SK-N-SH (cell line): Measurements from ENCODE around the gene OXSM. TPM values are rescaled to one million over a fixed set of nuclear protein-coding genes. Genes with fewer than 3 reads are reported as not detected.

Experiments used
- CTCF ChIA-PET: fragments of 300-600, 350-600 bp; formaldehyde crosslinking; extraction: SDS; loops from one replicate; lab custom pipeline; 2021; lab: Yijun Ruan, JAX
- POLR2A ChIA-PET: fragments of 350-600 bp; sonication (Branson Sonifier 250); formaldehyde crosslinking; extraction: SDS; loops from one replicate; lab custom pipeline; 2020; ENCODE audit warnings: antibody characterized with exemption, inconsistent platforms; lab: Yijun Ruan, JAX
- DNase-seq: peaks from one replicate; pipeline ENCODE4 v3.0.0; 2012
- H2AFZ ChIP-seq: fragments of 200-600 bp; sonication (generic); 2 replicates; pipeline ENCODE4 v1.8.1; 2016; ENCODE audit warnings: antibody characterized with exemption, mild to moderate bottlenecking, low read depth
- H3F3A ChIP-seq: fragments of 200-600 bp; sonication (generic); replicated peaks from 2 replicates; pipeline ENCODE3; 2016; ENCODE audit warnings: antibody characterized with exemption, mild to moderate bottlenecking; ENCODE audit not compliant: insufficient read depth
- H3K27ac ChIP-seq, 2 experiments: fragments of 200-500 bp in 1 of 2; fragments of 200-600 bp in 1 of 2; sonication (Bioruptor generic) in 1 of 2; sonication (generic), shearing (Covaris generic) in 1 of 2; 2 replicates each; pipeline versions ENCODE4 v1.5.1 to v1.6.1; 2014 to 2016; ENCODE audit warnings: low read depth in 2 of 2, inconsistent platforms in 1 of 2, low read length in 1 of 2, mild to moderate bottlenecking in 1 of 2, mixed read lengths in 1 of 2
- H3K27me3 ChIP-seq: fragments of 200-600 bp; sonication (generic), shearing (Covaris generic); 2 replicates; pipeline ENCODE4 v1.6.1; 2016; ENCODE audit warnings: mixed run types; ENCODE audit not compliant: insufficient read depth
- H3K36me3 ChIP-seq, 2 experiments: fragments of 200-500 bp in 1 of 2; fragments of 200-600 bp in 1 of 2; sonication (Bioruptor generic) in 1 of 2; sonication (generic) in 1 of 2; replicated peaks in 1 of 2; 2 replicates each; pipeline versions ENCODE3 to v1.5.1; 2014 to 2016; ENCODE audit warnings: low read length in 1 of 2, mild to moderate bottlenecking in 1 of 2; ENCODE audit not compliant: insufficient read depth in 2 of 2, control insufficient read depth in 1 of 2
- H3K4me1 ChIP-seq, 2 experiments: fragments of 200-500 bp in 1 of 2; fragments of 200-600 bp in 1 of 2; sonication (Bioruptor generic) in 1 of 2; sonication (generic), shearing (Covaris generic) in 1 of 2; 2 replicates each; pipeline versions ENCODE4 v1.5.1 to v1.6.1; 2014 to 2016; ENCODE audit warnings: low read depth in 1 of 2, low read length in 1 of 2, mixed run types in 1 of 2; ENCODE audit not compliant: insufficient read depth in 2 of 2, control insufficient read depth in 1 of 2
- H3K4me2 ChIP-seq: fragments of 200-600 bp; sonication (generic), shearing (Covaris generic); 2 replicates; pipeline ENCODE4 v1.6.1; 2017; ENCODE audit warnings: mixed run types
- H3K4me3 ChIP-seq, 2 experiments: fragments of 200-500 bp in 1 of 2; fragments of 200-600 bp in 1 of 2; sonication (Bioruptor generic) in 1 of 2; sonication (generic), shearing (Covaris generic) in 1 of 2; 2 replicates each; pipeline versions ENCODE4 v1.5.1 to v1.8.1; 2014 to 2016; ENCODE audit warnings: low read depth in 2 of 2, inconsistent platforms in 1 of 2, low read length in 1 of 2, mild to moderate bottlenecking in 1 of 2, mixed read lengths in 1 of 2, moderate library complexity in 1 of 2
- H3K79me2 ChIP-seq: fragments of 200-600 bp; sonication (generic); 2 replicates; pipeline ENCODE4 v1.8.1; 2017; ENCODE audit warnings: mild to moderate bottlenecking; ENCODE audit not compliant: insufficient read depth
- H3K9ac ChIP-seq: fragments of 200-600 bp; sonication (generic); 2 replicates; pipeline ENCODE4 v1.6.1; 2017; ENCODE audit warnings: mixed run types
- H3K9me2 ChIP-seq: fragments of 200-600 bp; sonication (generic); 2 replicates; pipeline ENCODE4 v1.6.1; 2017; ENCODE audit warnings: mixed run types
- H3K9me3 ChIP-seq: fragments of 200-600 bp; sonication (generic); 2 replicates; pipeline ENCODE4 v1.6.1; 2017; ENCODE audit warnings: mixed run types, mild to moderate bottlenecking, moderate library complexity
- H4K20me1 ChIP-seq: fragments of 200-600 bp; sonication (generic); 2 replicates; pipeline ENCODE4 v1.6.1; 2017; ENCODE audit warnings: mild to moderate bottlenecking, mixed run types; ENCODE audit not compliant: insufficient read depth
- CHD2 ChIP-seq: fragments of 150-350 bp; IDR thresholded peaks from 2 replicates; pipeline ENCODE4 v1.6.1; 2018; ENCODE audit warnings: low read length; ENCODE audit not compliant: partially characterized antibody
- CTCF ChIP-seq: fragments of 200-600 bp; sonication (generic); IDR thresholded peaks from 2 replicates; pipeline ENCODE4 v1.6.1; 2017; ENCODE audit warnings: antibody characterized with exemption, mild to moderate bottlenecking, moderate library complexity
- ELF1 ChIP-seq: IDR thresholded peaks from 2 replicates; pipeline ENCODE4 v1.4.0; 2012
- EP300 ChIP-seq, 2 experiments: IDR thresholded peaks; 2 replicates each; pipeline versions ENCODE4 v1.4.0 to v1.6.1; 2012; ENCODE audit warnings: borderline replicate concordance in 1 of 2, low read depth in 1 of 2, low read length in 1 of 2
- FOXM1 ChIP-seq: IDR thresholded peaks from 2 replicates; pipeline ENCODE4 v1.4.0; 2012; ENCODE audit warnings: low read depth, mild to moderate bottlenecking
- GABPA ChIP-seq: IDR thresholded peaks from 2 replicates; pipeline ENCODE4 v1.4.0; 2012; ENCODE audit warnings: low read depth, mild to moderate bottlenecking
- IRF3 ChIP-seq: fragments of 150-350 bp; IDR thresholded peaks from 2 replicates; pipeline ENCODE4 v1.6.1; 2016; ENCODE audit warnings: mild to moderate bottlenecking, low read depth, low read length
- JUND ChIP-seq: IDR thresholded peaks from 2 replicates; pipeline ENCODE4 v1.4.0; 2012
- MAX ChIP-seq: IDR thresholded peaks from 2 replicates; pipeline ENCODE4 v1.4.0; 2012; ENCODE audit warnings: low read depth
- MEF2A ChIP-seq: IDR thresholded peaks from 2 replicates; pipeline ENCODE4 v1.4.0; 2012; ENCODE audit warnings: low read depth, borderline replicate concordance
- MXI1 ChIP-seq: IDR thresholded peaks from 2 replicates; pipeline ENCODE4 v1.6.1; 2012; ENCODE audit warnings: mild to moderate bottlenecking, low read depth, low read length, improper control_type of control experiment
- NFIC ChIP-seq: IDR thresholded peaks from 2 replicates; pipeline ENCODE4 v1.4.0; 2012; ENCODE audit warnings: borderline replicate concordance
- NRF1 ChIP-seq: IDR thresholded peaks from 2 replicates; pipeline ENCODE4 v1.6.1; 2012; ENCODE audit warnings: low read depth, mild to moderate bottlenecking, low read length
- PBX3 ChIP-seq: IDR thresholded peaks from 2 replicates; pipeline ENCODE4; 2012
- POLR2AphosphoS5 ChIP-seq: IDR thresholded peaks from 2 replicates; pipeline ENCODE4 v1.6.1; 2012; ENCODE audit warnings: low read depth, low read length
- RCOR1 ChIP-seq: fragments of 150-350 bp; IDR thresholded peaks from 2 replicates; pipeline ENCODE4 v1.6.1; 2017; ENCODE audit warnings: antibody characterized with exemption, low read length
- RXRA ChIP-seq: IDR thresholded peaks from 2 replicates; pipeline ENCODE4 v1.4.0; 2012; ENCODE audit warnings: low read depth, mild to moderate bottlenecking, borderline replicate concordance
- TAF1 ChIP-seq: IDR thresholded peaks from 2 replicates; pipeline ENCODE4 v1.6.1; 2012; ENCODE audit warnings: low read depth, mild to moderate bottlenecking, low read length, moderate library complexity, borderline replicate concordance
- TCF12 ChIP-seq: IDR thresholded peaks from 2 replicates; pipeline ENCODE4 v1.4.0; 2012
- TEAD4 ChIP-seq: IDR thresholded peaks from 2 replicates; pipeline ENCODE4 v1.4.0; 2012; ENCODE audit warnings: mild to moderate bottlenecking, borderline replicate concordance; ENCODE audit not compliant: insufficient read depth
- WGBS: methylation state at CpG from one replicate; pipeline ENCODE4 v1.1.6; 2017; ENCODE audit warnings: low lambda C conversion rate; 5-methylcytosine and 5-hydroxymethylcytosine counted together
- polyA plus RNA-seq, 3 experiments: library from polyadenylated mRNA; depleted of rRNA; stranded (reverse); fragments of >200 nt; gene quantifications; 2 replicates each; pipeline ENCODE4 v1.2.3, GENCODE V29; 2012

Gene OXSM
- polyA plus RNA-seq, 1 of the 3 experiments (the other 2 are of a cell fraction): 12.1 TPM

- H3K9me2 ChIP-seq: no peaks in the 10 kb centered on the region
- TF ChIP-seq ELF1: no peak
- no peak for TF ChIP-seq FOXM1
- no peak for TF ChIP-seq POLR2AphosphoS5
- TF ChIP-seq TEAD4: no peak
- no peak for TF ChIP-seq IRF3
- no peak for TF ChIP-seq NRF1
- TF ChIP-seq TAF1: no peak
- TF ChIP-seq MAX: no peak
- TF ChIP-seq EP300 (IDR thresholded peaks at IDR 0.05; ENCODE audit: borderline replicate concordance in 1 of 2, low read depth in 1 of 2, low read length in 1 of 2): no peak
- no peak for TF ChIP-seq CHD2
- TF ChIP-seq MXI1: no peak
- TF ChIP-seq PBX3: no peak
- no peak for TF ChIP-seq RCOR1
- no peak for TF ChIP-seq RXRA
These were observed 21.0 kb upstream of the OXSM start for GRCh38 chr3:25768851-25769250.

GRCh38 chr3:25775936-25776335, 14.0 kb upstream of the OXSM start:
- Histone ChIP-seq H3K4me1 (no peaks in the 10 kb centered on the region), H3K4me3 (no peak overlapping the region), H3K4me2 (no peak overlapping the region), H4K20me1 (no peaks in the 10 kb centered on the region), H3K27ac (no peak overlapping the region), H3K36me3 (peaks cover 44 to 47% of the 10 kb centered on the region in 2 experiments), H2AFZ (no peak overlapping the region)
- no peak for DNase-seq
- TF ChIP-seq NFIC (no peak), JUND (no peak), RCOR1 (no peak), CTCF (no peak), GABPA (no peak), MEF2A (no peak), RXRA (no peak), CHD2 (no peak), TCF12 (no peak)
- TF ChIP-seq, all 33 proteins: peak for 0
- no peaks in the 10 kb centered on the region for H3F3A ChIP-seq
- ChIA-PET CTCF (no interaction called here), POLR2A (no interaction called here)
- no peaks in the 10 kb centered on the region; the same call in 1 of the 2 replicates for H3K9me3 ChIP-seq
- WGBS: 96% methylated on average over 2 of the region's 2 CpGs
- H3K9me2 ChIP-seq: no peaks in the 10 kb centered on the region
- H3K27me3 ChIP-seq: no peaks in the 10 kb centered on the region
- peaks cover 24% of the 10 kb centered on the region for H3K79me2 ChIP-seq
- no peak overlapping the region for H3K9ac ChIP-seq

More at GRCh38 chr3:25768851-25769250, 21.0 kb upstream of the OXSM start:
- no peaks in the 10 kb centered on the region for H4K20me1 ChIP-seq
- no peaks in the 10 kb centered on the region; the same call in 1 of the 2 replicates for H3K9me3 ChIP-seq
- 96% methylated on average over 6 of the region's 6 CpGs for WGBS
- H3K9ac ChIP-seq: no peak overlapping the region
- no peak overlapping the region for H3K27ac ChIP-seq
- no peak overlapping the region for H3K4me2 ChIP-seq
- no peaks in the 10 kb centered on the region for H3K27me3 ChIP-seq
- H3F3A ChIP-seq: no peaks in the 10 kb centered on the region
- peaks cover 16% of the 10 kb centered on the region; the same call in 1 of the 2 replicates for H3K79me2 ChIP-seq
- CTCF ChIA-PET: interaction anchor here (1.5 kb wide), 1 partner anchor 15 kb away, joined by 4 read pairs; no protein-coding TSS in a partner anchor
- H3K4me1 ChIP-seq: no peaks in the 10 kb centered on the region
- POLR2A ChIA-PET: no interaction called here
- H3K4me3 ChIP-seq: no peak overlapping the region
- peaks cover 3 to 13% of the 10 kb centered on the region in 2 experiments for H3K36me3 ChIP-seq
- no peak for DNase-seq
- H2AFZ ChIP-seq: no peak overlapping the region
